Body of pancreas (tissue), 4 donors: ENCODE results near the gene CD82.

Source experiments
- CTCF ChIP-seq, 7 experiments: fragments of 450-650 bp in 4 of 7; fragments of 200-600 bp in 3 of 7; sonication (generic) in 3 of 7; IDR thresholded peaks; one replicate each; pipeline ENCODE4 v1.5.1; 2016 to 2019; ENCODE audit warnings: antibody characterized with exemption in 7 of 7
- POLR2A ChIP-seq, 3 donors: fragments of 450-650 bp; IDR thresholded peaks; one replicate each; pipeline ENCODE4 v1.6.1; 2016; ENCODE audit warnings: antibody characterized with exemption in 3 of 3, mild to moderate bottlenecking in 2 of 3

GRCh38 chr11:44591557-44591956, 26.1 kb downstream of the CD82 start:
- TF ChIP-seq POLR2A (IDR thresholded peaks at IDR 0.05), result no peak
- no peak for TF ChIP-seq CTCF (IDR thresholded peaks at IDR 0.05)
